Measurements from ENCODE around the gene FBXW10. TPM values are rescaled to one million over a fixed set of nuclear protein-coding genes. Genes with fewer than 3 reads are reported as not detected.

Gene FBXW10
- total RNA-seq, 4 donors from 2014 or later: 0.09 to 0.19 TPM; not detected in 2

Small RNA genes lying within 50 kb of the gene (small RNA-seq; reads per million reads assigned to genes)
- gene AC026271.4: 0 reads per million in 4 donors

Other genes with a start within 250 kb of the FBXW10 start
- not detected for gene TBC1D28, start 99.7 kb upstream of the FBXW10 start, total RNA-seq
- gene FOXO3B, start 61.7 kb upstream of the FBXW10 start, total RNA-seq: 1 to 10 TPM; 1.4 to 4.4 (median 2.5) TPM
- gene TVP23B, start 37.1 kb downstream of the FBXW10 start, total RNA-seq: 10 to 100 TPM; 52.0 to 73.1 (median 57.9) TPM
- gene PRPSAP2, start 114.1 kb downstream of the FBXW10 start, total RNA-seq: 10 to 100 TPM; 26.5 to 33.2 (median 28.6) TPM
- under 1 TPM in 3 of 4 donors, not detected in 1; 0.40 to 0.76 (median 0.53) TPM for gene SLC5A10, start 208.1 kb downstream of the FBXW10 start, total RNA-seq